ENCODE data around the gene PRPSAP1. TPM values are rescaled to one million over a fixed set of nuclear protein-coding genes. Genes with fewer than 3 reads are reported as not detected.

The PRPSAP1 gene
- total RNA-seq, 4 donors from 2014 or later, result 35.8 to 72.3 (median 62.2) TPM

DNA sequence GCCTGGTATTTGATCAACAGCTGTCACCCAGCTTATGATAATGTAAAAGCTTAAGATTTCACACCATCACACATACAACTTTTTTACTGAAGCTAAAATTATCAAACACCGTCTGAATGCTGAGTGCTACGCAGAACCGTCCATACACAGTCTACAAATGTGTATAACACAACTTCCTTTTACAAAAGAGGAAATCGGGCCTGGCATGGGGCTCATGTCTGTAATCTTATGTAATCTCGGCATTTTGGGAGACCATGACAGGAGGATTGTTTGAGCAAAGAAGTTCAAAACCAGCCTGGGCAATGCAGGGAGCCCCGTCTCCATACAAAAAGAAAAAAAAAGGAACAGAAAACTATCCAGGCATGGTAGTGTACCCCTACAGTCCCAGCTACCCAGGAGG, 26.0 kb downstream of the PRPSAP1 start:
- TF ChIP-seq, protein P1, sequence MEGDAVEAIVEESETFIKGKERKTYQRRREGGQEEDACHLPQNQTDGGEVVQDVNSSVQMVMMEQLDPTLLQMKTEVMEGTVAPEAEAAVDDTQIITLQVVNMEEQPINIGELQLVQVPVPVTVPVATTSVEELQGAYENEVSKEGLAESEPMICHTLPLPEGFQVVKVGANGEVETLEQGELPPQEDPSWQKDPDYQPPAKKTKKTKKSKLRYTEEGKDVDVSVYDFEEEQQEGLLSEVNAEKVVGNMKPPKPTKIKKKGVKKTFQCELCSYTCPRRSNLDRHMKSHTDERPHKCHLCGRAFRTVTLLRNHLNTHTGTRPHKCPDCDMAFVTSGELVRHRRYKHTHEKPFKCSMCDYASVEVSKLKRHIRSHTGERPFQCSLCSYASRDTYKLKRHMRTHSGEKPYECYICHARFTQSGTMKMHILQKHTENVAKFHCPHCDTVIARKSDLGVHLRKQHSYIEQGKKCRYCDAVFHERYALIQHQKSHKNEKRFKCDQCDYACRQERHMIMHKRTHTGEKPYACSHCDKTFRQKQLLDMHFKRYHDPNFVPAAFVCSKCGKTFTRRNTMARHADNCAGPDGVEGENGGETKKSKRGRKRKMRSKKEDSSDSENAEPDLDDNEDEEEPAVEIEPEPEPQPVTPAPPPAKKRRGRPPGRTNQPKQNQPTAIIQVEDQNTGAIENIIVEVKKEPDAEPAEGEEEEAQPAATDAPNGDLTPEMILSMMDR (IDR thresholded peaks at IDR 0.05), result no peak
- no peak for TF ChIP-seq POLR2A (IDR thresholded peaks at IDR 0.05)
- 77 to 91% methylated on average over 6 of the region's 6 CpGs for WGBS, 2 donors
- no peak overlapping the region for H3K4me3 ChIP-seq (ENCODE audit: low read depth, poor library complexity, severe bottlenecking)
- intact Hi-C loops (cut with DNase I; ENCODE audit: low total_unique reads), result no loop called here
- DNase-seq (ENCODE audit: low spot score in 2 of 2), result no peak

- WGBS, 2 donors, result 77% methylated on average over 1 of the region's 1 CpG
- H3K4me3 ChIP-seq (ENCODE audit: low read depth, poor library complexity, severe bottlenecking), result no peak overlapping the region
- intact Hi-C loops (cut with DNase I; ENCODE audit: low total_unique reads), result no loop called here
- no peak for DNase-seq (ENCODE audit: low spot score in 2 of 2)
- TF ChIP-seq POLR2A (IDR thresholded peaks at IDR 0.05), result no peak
- TF ChIP-seq, protein P1 (IDR thresholded peaks at IDR 0.05), result no peak
Observed at GRCh38 chr17:76326306-76326705, 27.4 kb downstream of the PRPSAP1 start.

DNA sequence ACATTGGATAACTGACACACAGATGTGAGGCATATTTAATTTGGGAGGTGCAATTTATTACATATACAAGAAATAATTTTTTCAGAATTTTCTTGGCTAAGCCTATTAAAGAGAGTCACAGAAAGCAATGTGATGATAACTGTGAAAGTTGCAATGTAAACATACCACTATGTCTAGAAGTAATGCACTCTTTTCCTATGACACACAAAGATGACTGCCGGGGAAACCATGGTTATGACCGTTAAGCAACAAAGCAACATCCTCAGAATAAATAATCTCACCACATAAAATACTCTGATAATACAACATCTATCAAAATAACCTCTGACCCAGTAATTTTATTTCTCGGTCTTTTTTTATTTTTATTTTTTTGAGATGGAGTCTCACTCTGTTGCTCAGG, 35.1 kb downstream of the PRPSAP1 start:
- no peak for TF ChIP-seq POLR2A (IDR thresholded peaks at IDR 0.05)
- TF ChIP-seq, protein P1 (IDR thresholded peaks at IDR 0.05), result no peak
- no peak overlapping the region for H3K4me3 ChIP-seq (ENCODE audit: low read depth, poor library complexity, severe bottlenecking)
- WGBS, 2 donors, result 93 to 95% methylated on average over 3 of the region's 3 CpGs
- intact Hi-C loops (cut with DNase I; ENCODE audit: low total_unique reads), result no loop called here
- no peak for DNase-seq (ENCODE audit: low spot score in 2 of 2)

- intact Hi-C loops (cut with DNase I; ENCODE audit: low total_unique reads), result no loop called here
- no peak for TF ChIP-seq POLR2A (IDR thresholded peaks at IDR 0.05)
- TF ChIP-seq, protein P1 (IDR thresholded peaks at IDR 0.05), result no peak
Observed at GRCh38 chr17:76317535-76317934, 36.2 kb downstream of the PRPSAP1 start.

DNA sequence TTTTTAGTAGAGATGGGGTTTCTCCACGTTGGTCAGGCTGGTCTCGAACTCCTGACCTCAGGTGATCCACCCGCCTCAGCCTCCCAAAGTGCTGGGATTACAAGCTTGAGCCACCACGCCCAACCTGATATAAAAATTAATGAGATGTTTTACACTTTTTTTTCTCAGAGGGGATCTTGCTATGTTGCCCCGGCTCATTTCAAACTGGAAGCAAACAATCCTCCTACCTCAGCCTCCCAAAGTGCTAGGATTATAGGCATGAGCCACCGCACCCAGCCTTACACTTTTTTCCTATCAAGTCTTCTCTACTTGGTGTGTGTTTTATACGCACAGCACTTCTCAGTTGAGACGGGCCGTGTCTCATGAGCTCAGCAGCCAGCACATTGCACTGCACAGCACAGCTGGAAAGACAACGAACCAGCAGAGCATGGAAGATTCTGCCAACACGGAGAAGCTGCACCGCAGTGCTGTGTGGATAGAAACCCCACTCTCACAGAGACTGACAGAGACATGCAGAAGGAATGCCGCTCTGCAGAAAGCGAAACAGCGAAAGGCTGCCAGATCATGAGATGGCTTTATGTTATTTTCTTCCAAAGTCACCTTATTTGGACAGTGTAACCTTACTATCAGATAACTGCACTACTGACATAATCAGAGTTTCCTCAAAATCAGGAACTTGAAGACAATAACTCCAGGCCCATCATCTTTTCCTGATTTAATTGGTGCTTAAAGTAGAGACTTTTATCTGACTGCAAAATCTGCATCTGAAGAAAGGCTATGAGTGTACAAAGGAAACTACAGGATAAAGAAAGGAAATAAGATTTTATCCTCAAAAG, 39.1 kb downstream of the PRPSAP1 start:
- intact Hi-C loops (cut with DNase I; ENCODE audit: low total_unique reads), result no loop called here
- WGBS, 2 donors, result 86 to 87% methylated on average over 15 of the region's 15 CpGs
- TF ChIP-seq, protein P1 (IDR thresholded peaks at IDR 0.05), result no peak
- no peak for TF ChIP-seq POLR2A (IDR thresholded peaks at IDR 0.05)
- H3K4me3 ChIP-seq (ENCODE audit: low read depth, poor library complexity, severe bottlenecking), result no peak overlapping the region
- DNase-seq (ENCODE audit: low spot score in 2 of 2), result no peak

More at GRCh38 chr17:76317535-76317934, 36.2 kb downstream of the PRPSAP1 start:
- WGBS, 2 donors, result 88 to 94% methylated on average over 2 of the region's 2 CpGs
- DNase-seq (ENCODE audit: low spot score in 2 of 2), result no peak
- H3K4me3 ChIP-seq (ENCODE audit: low read depth, poor library complexity, severe bottlenecking), result no peak overlapping the region
